Skeletal muscle satellite cell (primary cell): ENCODE results near the gene LY86. TPM values are rescaled to one million over a fixed set of nuclear protein-coding genes. Genes with fewer than 3 reads are reported as not detected.

Experiments used
- H3K27me3 ChIP-seq: 2 replicates; pipeline ENCODE4 v1.7.0; 2013; ENCODE audit warnings: low read length; ENCODE audit not compliant: control insufficient read depth, insufficient read depth
- H3K36me3 ChIP-seq: 2 replicates; pipeline ENCODE4 v1.7.0; 2013; ENCODE audit warnings: mild to moderate bottlenecking, control low read depth, low read length; ENCODE audit not compliant: insufficient read depth
- H3K4me1 ChIP-seq: 2 replicates; pipeline ENCODE4 v1.7.0; 2013; ENCODE audit warnings: low read length; ENCODE audit not compliant: control insufficient read depth, insufficient read depth
- H3K4me2 ChIP-seq: 2 replicates; pipeline ENCODE4 v1.7.0; 2013; ENCODE audit warnings: mild to moderate bottlenecking, low read length
- H3K4me3 ChIP-seq: 2 replicates; pipeline ENCODE4 v1.7.0; 2013; ENCODE audit warnings: low read length
- H3K9ac ChIP-seq: 2 replicates; pipeline ENCODE4 v1.7.0; 2013; ENCODE audit warnings: mild to moderate bottlenecking, low read depth, low read length, moderate library complexity
- H3K9me3 ChIP-seq: replicated peaks from 2 replicates; pipeline ENCODE4 v1.7.0; 2013; ENCODE audit warnings: mild to moderate bottlenecking, control low read depth, low read length
- total RNA-seq: library from RNA; depleted of rRNA; stranded (reverse); fragments of >200 nt; gene quantifications from 2 replicates; pipeline ENCODE4 v1.2.3, GENCODE V29; 2012; rRNA removed

Gene LY86
- total RNA-seq = not detected in 2 replicates

DNA sequence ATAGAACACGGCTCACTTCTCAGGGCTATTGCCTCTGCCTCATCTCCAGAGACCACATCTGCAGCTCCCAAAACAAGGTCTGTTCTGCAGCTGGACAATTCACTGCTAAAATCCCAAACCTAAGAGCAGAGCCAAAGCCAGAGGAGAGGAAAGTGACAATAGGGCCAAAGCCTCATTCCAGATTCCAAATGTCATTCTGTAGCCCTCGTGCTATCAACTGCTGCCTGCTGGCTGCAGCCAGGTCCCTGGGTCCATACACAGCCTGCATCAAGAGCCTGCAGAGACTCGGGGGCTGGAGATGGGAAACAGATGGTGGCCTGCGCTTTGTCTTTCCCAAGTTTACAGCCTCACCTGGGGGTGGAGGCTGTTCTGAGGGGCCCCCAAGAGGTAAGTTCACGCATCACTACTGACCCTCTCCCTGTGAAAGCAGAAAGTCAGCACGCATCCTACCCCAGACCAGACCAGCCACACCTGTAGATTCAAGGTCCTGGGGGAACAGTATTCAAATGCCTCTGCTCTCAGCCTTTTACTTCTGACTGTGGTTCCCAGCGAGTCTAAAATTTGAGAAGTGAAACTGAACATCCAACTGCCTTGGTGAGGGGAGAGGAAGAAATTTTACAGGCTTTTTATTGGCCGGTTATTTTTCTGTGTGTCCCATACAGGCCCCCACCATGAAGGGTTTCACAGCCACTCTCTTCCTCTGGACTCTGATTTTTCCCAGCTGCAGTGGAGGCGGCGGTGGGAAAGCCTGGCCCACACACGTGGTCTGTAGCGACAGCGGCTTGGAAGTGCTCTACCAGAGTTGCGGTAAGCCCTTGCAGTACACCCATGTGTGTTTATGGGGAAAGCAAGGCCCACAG, at the start of gene LY86:
Gene LY86, plus strand, starts transcription at position 657 of the 860 bp plus-strand sequence. Its CDS starts 15 bp downstream, at position 672.
- no peaks in the 10 kb centered on the region for H3K4me1 ChIP-seq
- H3K36me3 ChIP-seq = no peaks in the 10 kb centered on the region
- no peak within 1 kb of the TSS for H3K4me2 ChIP-seq
- H3K27me3 ChIP-seq = no peaks in the 10 kb centered on the region
- H3K9ac ChIP-seq = no peak within 1 kb of the TSS
- no peaks in the 10 kb centered on the region for H3K9me3 ChIP-seq
- H3K4me3 ChIP-seq = no peak within 1 kb of the TSS

DNA sequence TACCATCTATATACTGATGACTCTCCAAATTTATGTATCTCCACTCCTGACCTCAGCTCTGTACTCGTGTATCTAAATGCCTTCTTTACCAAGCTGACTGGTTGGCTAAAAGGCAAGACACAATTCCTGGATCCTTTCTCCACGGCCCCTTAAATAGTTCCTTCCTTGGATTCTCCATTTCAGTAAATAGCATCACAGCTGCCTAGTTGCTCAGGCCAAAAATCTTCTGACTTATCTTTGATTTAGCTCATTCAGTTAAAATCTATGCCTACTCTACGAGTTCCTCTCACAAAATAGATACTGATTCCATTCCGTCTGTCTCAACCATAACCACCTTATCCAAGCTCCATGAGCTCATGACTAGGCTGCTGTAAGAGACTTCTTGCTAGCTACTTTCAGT, 49.5 kb upstream of the LY86 start:
- peaks cover 9% of the 10 kb centered on the region for H3K27me3 ChIP-seq

DNA sequence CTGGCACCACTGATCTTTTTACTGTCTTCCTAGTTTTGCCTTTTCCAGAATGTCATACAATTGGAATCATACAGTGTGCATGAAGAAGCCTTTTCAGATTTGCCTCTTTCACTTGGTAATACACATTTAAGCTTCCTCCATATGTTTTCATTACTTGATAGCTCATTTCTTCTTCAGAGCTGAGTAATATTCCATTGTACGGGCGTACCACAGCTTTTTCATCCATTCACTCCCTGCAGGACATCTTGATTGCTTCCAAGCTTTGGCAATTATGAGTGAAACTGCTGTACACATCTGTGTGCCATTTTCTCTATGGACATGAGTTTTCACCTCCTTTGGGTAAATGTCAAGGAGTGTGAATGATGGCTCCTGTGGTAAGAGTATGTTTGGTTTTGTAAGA, 46.2 kb upstream of the LY86 start:
- Histone ChIP-seq H3K4me3 (no peak overlapping the region), H3K9ac (no peak overlapping the region), H3K27me3 (peaks cover 24% of the 10 kb centered on the region), H3K36me3 (no peaks in the 10 kb centered on the region), H3K4me2 (no peak overlapping the region), H3K9me3 (no peaks in the 10 kb centered on the region), H3K4me1 (peaks cover 12% of the 10 kb centered on the region)

More for the DNA sequence above, 49.5 kb upstream of the LY86 start:
- no peaks in the 10 kb centered on the region for H3K36me3 ChIP-seq
- no peaks in the 10 kb centered on the region for H3K9me3 ChIP-seq
- no peak overlapping the region for H3K4me2 ChIP-seq
- H3K9ac ChIP-seq = no peak overlapping the region
- no peak overlapping the region for H3K4me3 ChIP-seq
- no peaks in the 10 kb centered on the region for H3K4me1 ChIP-seq

DNA sequence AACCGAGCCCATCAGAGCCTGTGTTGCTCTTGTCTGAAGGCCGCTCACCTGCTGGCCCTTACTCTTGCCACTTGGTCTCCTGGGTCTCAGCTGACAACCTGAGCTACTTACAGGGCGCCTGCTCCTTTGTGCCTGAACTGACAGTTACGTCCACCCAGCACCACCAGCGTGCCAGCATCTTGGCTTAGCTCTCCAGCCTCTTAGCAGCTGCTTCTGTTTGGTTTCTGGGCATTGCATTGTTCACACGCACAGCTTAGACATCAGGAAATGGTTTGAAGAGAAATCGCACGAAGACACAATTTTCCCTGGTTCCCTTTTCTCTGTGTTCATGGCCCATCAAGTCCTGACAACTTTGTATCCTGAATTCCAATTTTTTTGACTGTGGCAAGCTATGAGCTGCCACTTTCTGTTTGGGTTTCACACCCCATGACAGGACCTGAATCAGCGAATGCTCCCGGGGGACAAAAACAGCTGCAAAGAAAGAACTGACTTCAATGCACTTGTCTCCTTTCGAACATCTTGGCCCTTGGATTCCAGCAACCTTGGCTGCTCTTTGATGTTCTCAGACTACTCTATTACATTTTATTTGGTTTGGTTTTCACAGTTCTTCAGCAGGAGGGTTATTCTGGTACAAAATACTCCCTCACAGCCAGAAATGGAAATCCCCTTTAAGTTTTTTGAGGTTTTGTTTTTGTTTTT, 45.2 kb upstream of the LY86 start:
- H3K9ac ChIP-seq = no peak overlapping the region
- no peaks in the 10 kb centered on the region for H3K9me3 ChIP-seq
- no peak overlapping the region for H3K4me3 ChIP-seq
- H3K36me3 ChIP-seq = no peaks in the 10 kb centered on the region
- H3K4me1 ChIP-seq = peaks cover 12% of the 10 kb centered on the region
- H3K4me2 ChIP-seq = no peak overlapping the region
- H3K27me3 ChIP-seq = peaks cover 21% of the 10 kb centered on the region

DNA sequence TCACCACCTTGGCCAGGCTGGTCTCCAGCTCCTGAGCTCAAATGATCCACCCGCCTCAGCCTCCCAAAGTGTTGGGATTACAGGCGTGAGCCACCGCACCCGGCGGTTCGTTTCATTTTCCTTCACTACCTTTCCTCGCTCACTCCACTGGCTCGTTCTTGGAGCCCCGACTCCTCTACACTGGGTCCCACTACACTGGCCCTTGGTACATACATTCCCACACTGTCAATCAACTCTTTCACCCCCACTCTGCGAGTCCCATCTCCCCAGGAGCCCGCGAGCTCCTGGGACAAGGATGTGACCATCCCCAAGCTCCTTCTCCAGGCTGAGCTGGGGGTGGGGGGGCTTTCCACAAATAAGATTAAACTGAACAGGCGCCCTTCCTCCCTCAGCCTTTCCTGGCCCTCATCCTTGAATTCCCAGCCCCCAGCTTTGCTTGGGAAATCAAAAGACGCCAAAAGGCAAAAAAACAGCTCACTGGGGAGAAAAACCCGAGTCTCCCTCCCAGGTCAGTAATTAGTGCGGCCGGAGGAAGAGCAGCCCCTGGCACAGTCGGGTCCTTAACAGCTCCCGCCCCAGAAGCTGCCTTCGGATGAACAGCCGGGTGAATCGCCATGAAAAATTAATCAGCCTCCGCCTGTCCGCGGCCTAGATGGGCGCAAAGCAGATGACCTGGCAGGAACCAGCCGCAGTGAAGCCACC, 42.8 kb upstream of the LY86 start:
- peaks cover 18% of the 10 kb centered on the region for H3K27me3 ChIP-seq
- no peaks in the 10 kb centered on the region for H3K9me3 ChIP-seq
- H3K4me1 ChIP-seq = peaks cover 12% of the 10 kb centered on the region
- no peak overlapping the region for H3K9ac ChIP-seq
- peak overlapping the region; percentile 58 for H3K4me3 ChIP-seq
- no peaks in the 10 kb centered on the region for H3K36me3 ChIP-seq
- peak overlapping the region; percentile 80 for H3K4me2 ChIP-seq

DNA sequence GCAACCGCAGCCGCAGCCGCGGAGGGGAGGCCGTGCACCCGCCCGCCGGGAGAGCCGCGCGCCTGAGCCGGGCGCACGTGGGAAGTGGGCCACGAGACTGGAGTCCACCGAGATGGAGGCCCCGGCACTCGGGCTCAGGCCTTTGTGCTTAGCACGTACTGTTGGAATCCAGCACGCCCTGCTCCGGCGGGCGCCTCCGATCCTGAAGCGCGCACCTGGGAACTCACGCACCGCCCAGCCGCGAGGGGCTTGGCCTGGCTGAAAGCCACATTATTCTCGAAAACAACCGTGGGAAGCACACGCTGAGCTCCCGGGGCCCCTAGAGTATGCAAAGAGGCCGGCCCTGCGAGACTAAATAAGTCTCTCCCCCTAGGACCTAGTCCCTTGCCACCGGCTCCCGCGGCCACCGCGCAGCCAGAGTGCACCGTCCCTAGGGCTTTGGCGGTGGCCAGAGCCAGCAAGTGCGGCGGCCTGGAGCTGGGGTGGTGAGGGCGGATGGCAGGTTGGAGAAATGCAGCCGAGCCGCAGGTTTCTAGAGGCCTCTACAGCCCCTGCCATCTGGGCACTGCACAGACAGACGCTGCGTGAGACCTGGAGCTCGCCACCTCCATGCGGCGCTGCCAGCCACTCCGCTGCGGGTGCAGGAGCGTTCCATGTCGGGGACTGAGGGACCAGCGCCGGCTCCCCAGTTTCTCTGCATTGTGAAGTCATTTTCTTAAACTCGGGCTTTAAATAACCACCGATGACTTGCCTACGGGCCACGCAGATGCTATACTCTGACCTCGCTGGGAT, 42.0 kb upstream of the LY86 start:
- Histone ChIP-seq H3K36me3 (no peaks in the 10 kb centered on the region), H3K9ac (no peak overlapping the region), H3K4me3 (peak overlapping the region; percentile 58), H3K27me3 (peaks cover 18% of the 10 kb centered on the region), H3K4me1 (peaks cover 12% of the 10 kb centered on the region), H3K4me2 (peak overlapping the region; percentile 80), H3K9me3 (no peaks in the 10 kb centered on the region)

DNA sequence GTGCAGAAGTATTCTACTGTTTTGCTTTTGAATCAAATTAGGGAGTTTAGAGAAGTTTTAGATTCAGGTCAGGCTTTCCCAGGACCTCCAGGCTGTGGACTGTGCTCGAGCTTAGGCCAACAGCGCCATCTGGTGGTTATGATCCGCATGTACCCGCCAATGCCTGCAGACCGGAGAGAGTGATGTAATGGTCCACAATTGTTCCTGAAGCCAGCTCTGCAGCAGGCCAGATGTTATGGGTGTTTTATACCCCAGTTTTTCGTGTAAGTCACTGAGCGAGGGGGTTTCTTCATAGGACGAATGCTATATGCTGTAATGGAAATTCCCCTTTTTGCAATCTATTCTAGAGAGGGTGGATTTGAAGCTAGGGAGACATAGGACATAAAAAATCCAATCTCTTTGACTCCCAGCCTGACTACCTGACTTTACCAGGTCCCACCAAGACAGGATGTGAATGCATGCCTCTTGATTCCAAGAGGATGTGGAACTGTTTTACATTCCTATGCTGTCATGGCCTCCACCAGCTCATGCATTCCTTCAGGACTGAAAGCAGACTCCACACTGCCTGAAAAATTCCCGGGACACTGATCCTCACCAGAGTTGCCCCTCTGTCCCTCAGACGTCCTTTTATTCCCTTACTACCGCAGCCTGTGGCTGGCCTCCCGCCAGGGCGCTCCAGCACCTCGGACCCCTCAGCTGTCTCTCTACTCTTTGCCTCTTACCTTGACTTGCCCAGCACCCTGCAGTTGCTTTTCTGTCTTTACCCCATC, 41.2 kb upstream of the LY86 start:
- H3K4me3 ChIP-seq = peak overlapping the region; percentile 58
- H3K36me3 ChIP-seq = no peaks in the 10 kb centered on the region
- H3K9ac ChIP-seq = no peak overlapping the region
- H3K4me2 ChIP-seq = peak overlapping the region; percentile 80
- H3K27me3 ChIP-seq = peaks cover 18% of the 10 kb centered on the region
- peaks cover 12% of the 10 kb centered on the region for H3K4me1 ChIP-seq
- no peaks in the 10 kb centered on the region for H3K9me3 ChIP-seq

DNA sequence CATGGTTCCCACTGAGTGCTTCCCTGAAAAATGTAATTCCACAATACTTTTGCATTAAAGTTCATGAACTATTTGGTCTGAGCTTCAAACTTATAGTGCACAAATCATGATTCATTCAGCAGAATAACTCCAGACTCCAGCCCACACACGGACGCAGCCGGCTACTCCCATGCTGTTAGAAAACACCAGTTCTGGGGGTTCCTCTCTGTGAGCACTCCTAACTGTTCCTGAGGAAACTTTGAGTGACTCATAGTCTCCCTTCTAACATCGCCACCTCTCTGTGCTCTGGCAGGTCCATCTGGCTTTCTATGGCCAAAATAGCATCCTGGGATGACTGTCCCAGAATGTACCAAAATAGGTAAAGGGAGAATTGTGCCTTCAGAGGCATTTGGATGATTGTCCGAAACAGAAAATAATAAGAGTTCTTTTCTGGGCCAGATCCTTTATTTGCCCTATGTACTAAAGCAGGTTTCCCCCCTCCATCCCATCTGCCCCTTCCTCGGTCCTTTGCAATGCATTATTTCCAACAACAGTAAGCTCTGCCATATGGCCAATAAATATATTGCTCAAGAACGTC, 32.3 kb upstream of the LY86 start:
- Histone ChIP-seq H3K4me3 (no peak overlapping the region), H3K4me1 (no peaks in the 10 kb centered on the region), H3K27me3 (no peaks in the 10 kb centered on the region)

DNA sequence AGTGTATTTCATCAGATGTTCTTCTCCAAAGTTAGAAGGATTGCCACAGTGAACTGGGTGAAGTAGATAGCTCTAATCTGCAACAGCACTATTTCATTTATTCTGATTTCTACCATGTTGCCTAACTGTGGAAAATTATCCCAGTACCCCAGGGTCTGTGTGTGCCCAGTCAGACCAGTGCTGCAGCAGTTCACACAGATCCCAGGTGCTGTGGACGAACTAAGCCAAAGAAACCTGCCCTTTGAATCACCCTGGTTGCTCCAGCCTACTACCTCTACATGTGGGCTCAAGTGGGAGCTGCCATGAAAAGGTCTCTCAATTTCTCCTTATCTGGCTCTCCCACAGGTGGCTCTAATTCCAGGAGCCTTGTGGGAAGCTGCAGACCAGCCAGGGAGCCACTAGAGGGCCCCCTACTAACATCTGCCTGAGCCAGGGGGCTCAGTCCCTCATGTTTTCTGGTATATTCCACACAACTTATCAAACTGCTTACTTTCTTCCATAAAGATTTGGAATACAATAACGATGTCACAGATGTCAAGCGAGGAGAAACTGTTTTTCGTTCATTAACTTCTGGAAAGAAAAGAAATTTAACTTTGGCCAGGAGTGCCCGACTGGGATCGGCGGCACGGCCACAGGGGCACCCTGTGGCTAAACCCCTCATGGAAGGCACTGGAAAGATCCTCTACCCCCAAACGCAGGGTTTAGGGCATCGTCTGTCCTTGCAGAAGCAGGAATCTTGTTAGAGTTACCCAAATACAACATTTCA, 31.6 kb upstream of the LY86 start:
- Histone ChIP-seq H3K9me3 (no peaks in the 10 kb centered on the region), H3K9ac (no peak overlapping the region), H3K27me3 (no peaks in the 10 kb centered on the region), H3K4me3 (no peak overlapping the region), H3K36me3 (no peaks in the 10 kb centered on the region), H3K4me1 (no peaks in the 10 kb centered on the region), H3K4me2 (no peak overlapping the region)

More for the DNA sequence above, 32.3 kb upstream of the LY86 start:
- H3K9ac ChIP-seq = no peak overlapping the region
- H3K36me3 ChIP-seq = no peaks in the 10 kb centered on the region
- no peaks in the 10 kb centered on the region for H3K9me3 ChIP-seq
- H3K4me2 ChIP-seq = no peak overlapping the region

DNA sequence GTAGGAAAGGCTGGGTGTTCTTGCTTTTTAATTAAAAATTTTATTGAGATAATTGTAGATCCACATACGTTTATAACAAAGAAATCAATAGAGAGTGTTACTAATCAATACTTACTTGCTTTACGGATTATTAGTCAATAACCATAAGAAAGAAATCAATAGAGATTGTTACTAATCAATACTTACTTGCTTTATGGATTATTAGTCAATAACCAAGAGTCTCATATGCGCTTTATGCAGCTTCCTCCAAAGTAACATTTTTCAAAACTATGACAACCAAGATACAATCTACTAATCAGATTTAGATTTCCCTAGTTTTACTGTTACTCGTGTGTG, 31.0 kb upstream of the LY86 start:
- Histone ChIP-seq H3K36me3 (no peaks in the 10 kb centered on the region), H3K4me3 (no peak overlapping the region), H3K9me3 (no peaks in the 10 kb centered on the region), H3K4me1 (no peaks in the 10 kb centered on the region), H3K4me2 (no peak overlapping the region), H3K9ac (no peak overlapping the region), H3K27me3 (no peaks in the 10 kb centered on the region)
